Endodermal cell (in vitro differentiated cells): Measurements from ENCODE around the gene LIG1. TPM values are rescaled to one million over a fixed set of nuclear protein-coding genes. Genes with fewer than 3 reads are reported as not detected.

Experiments
- DNase-seq: peaks from one replicate; pipeline ENCODE4 v3.0.0-alpha.2; 2017
- H3K27ac ChIP-seq: 2 replicates; pipeline ENCODE4 v1.5.1; 2013; ENCODE audit warnings: mild to moderate bottlenecking, low read depth, low read length, moderate library complexity
- H3K27me3 ChIP-seq: 2 replicates; pipeline ENCODE4 v1.6.1; 2013; ENCODE audit warnings: mild to moderate bottlenecking, low read length, moderate library complexity; ENCODE audit not compliant: insufficient read depth, control insufficient read depth, poor library complexity, severe bottlenecking
- H3K36me3 ChIP-seq: 2 replicates; pipeline ENCODE4 v1.7.0; 2013; ENCODE audit warnings: mild to moderate bottlenecking, low read length, moderate library complexity; ENCODE audit not compliant: control insufficient read depth, insufficient read depth
- H3K4me1 ChIP-seq: one replicate; pipeline ENCODE4 v1.7.0; 2013; ENCODE audit warnings: low read length; ENCODE audit not compliant: control insufficient read depth, insufficient read depth
- H3K4me3 ChIP-seq: 2 replicates; pipeline ENCODE4 v1.5.1; 2013; ENCODE audit warnings: mild to moderate bottlenecking, low read length, moderate library complexity
- H3K9ac ChIP-seq: 2 replicates; pipeline ENCODE4 v1.6.1; 2013; ENCODE audit warnings: mild to moderate bottlenecking, low read length, moderate library complexity; ENCODE audit not compliant: poor library complexity, severe bottlenecking; ENCODE audit errors: extremely low read depth
- H3K9me3 ChIP-seq: 2 replicates; pipeline ENCODE4 v1.6.1; 2013; ENCODE audit warnings: mild to moderate bottlenecking, low read length, moderate library complexity; ENCODE audit not compliant: control insufficient read depth
- H3K27ac Mint-ChIP-seq: 2 replicates; pipeline ENCODE4 v1.8.0; 2020; ENCODE audit warnings: mixed read lengths
- H3K27me3 Mint-ChIP-seq: 2 replicates; pipeline ENCODE4 v1.8.0; 2021; ENCODE audit warnings: mild to moderate bottlenecking, mixed read lengths; ENCODE audit not compliant: insufficient read depth
- H3K36me3 Mint-ChIP-seq: 2 replicates; pipeline ENCODE4 v1.8.0; 2020; ENCODE audit warnings: low read depth, mixed read lengths
- H3K4me1 Mint-ChIP-seq: 2 replicates; pipeline ENCODE4 v1.8.0; 2020; ENCODE audit warnings: mixed read lengths
- H3K4me3 Mint-ChIP-seq: 2 replicates; pipeline ENCODE4 v1.8.0; 2020; ENCODE audit warnings: mild to moderate bottlenecking, moderate library complexity, mixed read lengths
- H3K9me3 Mint-ChIP-seq: 2 replicates; pipeline ENCODE4 v1.8.0; 2020; ENCODE audit warnings: mild to moderate bottlenecking, mixed read lengths
- WGBS, 2 experiments: methylation state at CpG; one replicate each; pipeline versions ENCODE4 v1.1.5 to v1.1.7; 2013; ENCODE audit warnings: missing lambda C conversion rate in 2 of 2, mixed read lengths in 1 of 2; ENCODE audit not compliant: insufficient coverage in 1 of 2, insufficient read length in 1 of 2; 5-methylcytosine and 5-hydroxymethylcytosine counted together
- total RNA-seq, 2 donors: library from RNA; stranded (reverse); fragmentation: NEBNext Ultra II Directional in 1 of 2; extraction: Animal tissue kit (Norgen Biotek cat#: 25700) in 1 of 2; gene quantifications; 2 replicates in 1 of 2; 3 replicates in 1 of 2; pipeline ENCODE4 v1.2.1, GENCODE V29; 2021
- TF ChIP-seq, protein P1 (sequence below): fragments of 200-600 bp; sonication (generic); conservative IDR thresholded peaks from 2 replicates; pipeline ENCODE4 v1.5.0; 2021; ENCODE audit warnings: antibody characterized with exemption, mild to moderate bottlenecking

Gene LIG1
- total RNA-seq, 2 donors from 2014 or later: 91.6 to 117 TPM

DNA sequence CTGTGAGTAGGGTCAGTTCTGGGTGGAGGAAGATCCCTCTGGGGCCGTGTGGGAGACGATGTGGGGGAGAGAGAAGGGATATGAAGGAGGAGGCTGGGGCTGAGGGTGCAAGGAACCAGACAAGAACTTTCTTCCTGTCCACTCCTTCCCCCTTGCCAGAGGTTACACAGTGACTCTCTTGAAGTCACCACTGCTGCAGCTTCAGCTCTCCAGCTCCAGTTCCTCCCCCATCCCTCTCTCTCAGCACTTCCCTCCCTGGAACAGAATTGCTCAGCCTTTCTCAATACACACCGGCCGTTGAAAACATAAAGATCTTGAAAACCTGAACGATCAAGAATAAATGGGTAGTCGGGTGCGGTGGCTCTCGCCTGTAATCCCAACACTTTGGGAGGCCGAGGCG, 5.4 kb upstream of the LIG1 start:
- TF ChIP-seq, protein P1, sequence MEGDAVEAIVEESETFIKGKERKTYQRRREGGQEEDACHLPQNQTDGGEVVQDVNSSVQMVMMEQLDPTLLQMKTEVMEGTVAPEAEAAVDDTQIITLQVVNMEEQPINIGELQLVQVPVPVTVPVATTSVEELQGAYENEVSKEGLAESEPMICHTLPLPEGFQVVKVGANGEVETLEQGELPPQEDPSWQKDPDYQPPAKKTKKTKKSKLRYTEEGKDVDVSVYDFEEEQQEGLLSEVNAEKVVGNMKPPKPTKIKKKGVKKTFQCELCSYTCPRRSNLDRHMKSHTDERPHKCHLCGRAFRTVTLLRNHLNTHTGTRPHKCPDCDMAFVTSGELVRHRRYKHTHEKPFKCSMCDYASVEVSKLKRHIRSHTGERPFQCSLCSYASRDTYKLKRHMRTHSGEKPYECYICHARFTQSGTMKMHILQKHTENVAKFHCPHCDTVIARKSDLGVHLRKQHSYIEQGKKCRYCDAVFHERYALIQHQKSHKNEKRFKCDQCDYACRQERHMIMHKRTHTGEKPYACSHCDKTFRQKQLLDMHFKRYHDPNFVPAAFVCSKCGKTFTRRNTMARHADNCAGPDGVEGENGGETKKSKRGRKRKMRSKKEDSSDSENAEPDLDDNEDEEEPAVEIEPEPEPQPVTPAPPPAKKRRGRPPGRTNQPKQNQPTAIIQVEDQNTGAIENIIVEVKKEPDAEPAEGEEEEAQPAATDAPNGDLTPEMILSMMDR: no peak
- H3K4me1 ChIP-seq: no peaks in the 10 kb centered on the region
- Mint-ChIP-seq H3K4me1 (peaks cover 6% of the 10 kb centered on the region), H3K27ac (no peak overlapping the region), H3K36me3 (peaks cover 53% of the 10 kb centered on the region), H3K9me3 (peaks cover 6% of the 10 kb centered on the region), H3K27me3 (no peaks in the 10 kb centered on the region), H3K4me3 (no peak overlapping the region)
- no peak overlapping the region for H3K27ac ChIP-seq
- H3K4me3 ChIP-seq: no peak overlapping the region
- DNase-seq: no peak
- WGBS, 2 experiments: 94 to 97% methylated on average over 7 to 9 of the region's 10 CpGs
- no peaks in the 10 kb centered on the region for H3K27me3 ChIP-seq
- no peak overlapping the region for H3K9ac ChIP-seq
- no peaks in the 10 kb centered on the region for H3K9me3 ChIP-seq
- peaks cover 23% of the 10 kb centered on the region for H3K36me3 ChIP-seq

DNA sequence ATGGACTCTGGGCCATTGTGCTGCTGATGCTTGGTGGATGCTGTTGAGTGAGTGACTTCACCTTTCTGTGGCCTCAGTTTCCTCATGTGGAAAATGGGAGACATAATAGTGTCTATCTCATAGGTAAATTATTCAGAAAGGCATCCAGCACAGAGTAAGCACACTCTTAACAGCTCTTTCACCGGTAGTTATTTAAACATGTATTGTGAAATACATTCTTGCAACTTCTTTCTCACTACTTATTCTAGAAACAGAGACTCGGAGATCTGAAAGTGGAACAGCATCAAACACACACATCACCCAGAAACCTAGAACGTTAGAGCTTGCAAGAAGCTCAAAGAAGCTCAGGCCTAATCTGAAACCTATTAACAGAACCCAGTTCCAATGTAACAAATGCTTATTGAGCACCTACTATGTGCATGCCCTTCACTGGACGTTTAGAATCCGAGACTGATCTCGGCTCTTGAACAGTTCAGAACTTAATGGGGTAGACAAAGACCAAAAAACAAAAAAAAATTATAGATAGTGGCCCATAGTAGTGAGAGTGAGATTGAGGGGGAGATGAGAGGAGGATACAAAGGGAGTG, 4.4 kb upstream of the LIG1 start:
- H3K9me3 Mint-ChIP-seq: no peaks in the 10 kb centered on the region
- peaks cover 45% of the 10 kb centered on the region for H3K36me3 Mint-ChIP-seq
- Histone ChIP-seq H3K27me3 (no peaks in the 10 kb centered on the region), H3K36me3 (peaks cover 20% of the 10 kb centered on the region), H3K4me3 (no peak overlapping the region), H3K9ac (no peak overlapping the region), H3K9me3 (no peaks in the 10 kb centered on the region), H3K27ac (no peak overlapping the region), H3K4me1 (no peaks in the 10 kb centered on the region)
- DNase-seq: no peak
- TF ChIP-seq, protein P1: no peak
- H3K4me3 Mint-ChIP-seq: no peak overlapping the region
- H3K4me1 Mint-ChIP-seq: peaks cover 6% of the 10 kb centered on the region
- no peak overlapping the region for H3K27ac Mint-ChIP-seq
- WGBS, 2 experiments: 83 to 84% methylated on average over 6 of the region's 6 CpGs
- no peaks in the 10 kb centered on the region for H3K27me3 Mint-ChIP-seq

DNA sequence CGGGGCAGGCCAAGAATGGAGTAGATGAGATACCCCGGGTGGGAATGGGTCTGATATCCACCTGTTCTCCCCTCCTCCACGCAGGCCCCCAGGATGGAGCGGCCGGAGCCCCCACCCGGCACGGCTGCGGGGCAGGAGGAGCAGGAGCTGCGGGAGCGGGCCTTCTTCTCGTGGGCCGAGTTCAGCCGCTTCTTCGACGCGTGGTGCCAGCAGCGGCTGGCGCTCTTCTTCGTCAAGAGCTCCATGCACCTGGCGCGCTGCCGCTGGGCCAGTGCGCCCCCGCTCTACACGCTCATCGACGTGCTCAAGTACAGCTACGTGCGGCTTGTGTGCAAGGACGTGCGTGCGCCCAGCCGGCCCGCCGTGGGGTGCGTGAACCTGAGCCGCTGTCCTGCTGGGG, 1.6 kb upstream of the LIG1 start:
- Histone ChIP-seq H3K4me3 (peak overlapping the region; percentile 84), H3K36me3 (peaks cover 18% of the 10 kb centered on the region), H3K27me3 (no peaks in the 10 kb centered on the region), H3K4me1 (no peaks in the 10 kb centered on the region), H3K9me3 (no peaks in the 10 kb centered on the region), H3K9ac (no peak overlapping the region), H3K27ac (no peak overlapping the region)
- Mint-ChIP-seq H3K36me3 (peaks cover 30% of the 10 kb centered on the region), H3K27me3 (no peaks in the 10 kb centered on the region), H3K4me1 (peaks cover 12% of the 10 kb centered on the region), H3K27ac (no peak overlapping the region), H3K9me3 (no peaks in the 10 kb centered on the region), H3K4me3 (peak overlapping the region; percentile 98)
- DNase-seq: no peak
- TF ChIP-seq, protein P1: no peak
- WGBS, 2 experiments: 97 to 98% methylated on average over 30 to 37 of the region's 37 CpGs
